H4 (cell line): ENCODE results near the gene SHC3. TPM values are rescaled to one million over a fixed set of nuclear protein-coding genes. Genes with fewer than 3 reads are reported as not detected.

Experiments used
- DNase-seq: peaks from one replicate; pipeline ENCODE4 v3.0.0-alpha.2; 2015; ENCODE audit warnings: low spot score
- total RNA-seq: library from RNA; depleted of rRNA; stranded (reverse); fragments of >200 nt; shearing (Covaris generic); gene quantifications from 2 replicates; pipeline ENCODE4 v1.2.3, GENCODE V29; 2014

Gene SHC3
- total RNA-seq, 1 experiment from 2014 or later: 1.0 TPM

DNA sequence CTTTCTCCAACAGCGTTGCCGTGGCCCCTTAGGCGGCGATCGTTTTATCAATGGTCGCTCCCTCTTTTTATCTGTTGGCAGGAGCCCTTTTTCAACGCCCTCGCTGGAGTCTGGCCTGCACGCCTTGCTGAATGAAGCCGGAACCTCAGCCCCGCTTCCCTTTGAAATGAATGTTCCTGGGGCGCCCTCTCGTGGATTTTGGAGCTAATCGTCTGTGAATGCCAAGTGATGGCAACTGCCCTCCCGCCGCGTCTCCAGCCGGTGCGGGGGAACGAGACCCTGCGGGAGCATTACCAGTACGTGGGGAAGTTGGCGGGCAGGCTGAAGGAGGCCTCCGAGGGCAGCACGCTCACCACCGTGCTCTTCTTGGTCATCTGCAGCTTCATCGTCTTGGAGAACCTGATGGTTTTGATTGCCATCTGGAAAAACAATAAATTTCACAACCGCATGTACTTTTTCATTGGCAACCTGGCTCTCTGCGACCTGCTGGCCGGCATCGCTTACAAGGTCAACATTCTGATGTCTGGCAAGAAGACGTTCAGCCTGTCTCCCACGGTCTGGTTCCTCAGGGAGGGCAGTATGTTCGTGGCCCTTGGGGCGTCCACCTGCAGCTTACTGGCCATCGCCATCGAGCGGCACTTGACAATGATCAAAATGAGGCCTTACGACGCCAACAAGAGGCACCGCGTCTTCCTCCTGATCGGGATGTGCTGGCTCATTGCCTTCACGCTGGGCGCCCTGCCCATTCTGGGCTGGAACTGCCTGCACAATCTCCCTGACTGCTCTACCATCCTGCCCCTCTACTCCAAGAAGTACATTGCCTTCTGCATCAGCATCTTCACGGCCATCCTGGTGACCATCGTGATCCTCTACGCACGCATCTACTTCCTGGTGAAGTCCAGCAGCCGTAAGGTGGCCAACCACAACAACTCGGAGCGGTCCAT is 177.4 kb downstream of the SHC3 start:
- peak; percentile 64 for DNase-seq

DNA sequence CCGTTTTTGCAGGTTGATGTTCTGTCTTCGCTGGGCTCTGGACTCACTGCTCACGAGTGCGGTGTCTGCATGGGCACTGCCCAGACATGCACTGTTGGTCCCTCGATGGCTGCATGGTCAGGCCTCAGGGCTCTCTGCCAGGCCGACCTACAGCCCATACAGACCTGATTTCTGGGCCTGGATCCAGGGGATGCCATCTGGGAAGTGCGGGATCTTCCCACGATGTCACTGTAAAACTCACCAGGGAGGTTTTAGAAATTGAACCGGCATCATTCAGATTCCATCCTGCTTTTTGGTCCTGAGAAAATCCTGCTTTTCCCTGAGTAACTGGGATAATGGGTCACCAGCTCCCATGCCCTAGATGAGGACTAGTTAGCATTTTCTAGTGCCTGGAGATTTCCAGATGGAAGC is 178.2 kb downstream of the SHC3 start:
- no peak for DNase-seq

DNA sequence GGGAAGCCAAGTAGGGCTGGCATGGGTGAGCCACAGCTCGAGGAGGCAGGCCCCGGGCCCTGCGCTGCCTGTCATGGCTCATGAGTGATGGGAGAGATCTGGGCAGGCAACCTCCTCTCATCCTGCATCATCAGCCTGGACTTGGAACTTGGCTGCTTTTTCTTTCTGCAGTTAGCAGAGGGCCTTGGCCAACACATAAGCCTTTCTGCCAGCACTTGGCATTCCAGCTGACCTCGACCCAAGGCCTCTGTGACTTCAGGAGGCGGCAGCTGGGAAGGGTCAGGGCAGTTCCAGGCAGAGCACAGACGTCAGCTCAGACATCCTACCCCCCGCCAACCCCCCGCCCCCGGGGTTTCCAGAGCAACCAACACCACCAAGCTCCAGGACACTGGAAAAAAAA is 179.7 kb downstream of the SHC3 start:
- DNase-seq: peak; percentile 24

DNA sequence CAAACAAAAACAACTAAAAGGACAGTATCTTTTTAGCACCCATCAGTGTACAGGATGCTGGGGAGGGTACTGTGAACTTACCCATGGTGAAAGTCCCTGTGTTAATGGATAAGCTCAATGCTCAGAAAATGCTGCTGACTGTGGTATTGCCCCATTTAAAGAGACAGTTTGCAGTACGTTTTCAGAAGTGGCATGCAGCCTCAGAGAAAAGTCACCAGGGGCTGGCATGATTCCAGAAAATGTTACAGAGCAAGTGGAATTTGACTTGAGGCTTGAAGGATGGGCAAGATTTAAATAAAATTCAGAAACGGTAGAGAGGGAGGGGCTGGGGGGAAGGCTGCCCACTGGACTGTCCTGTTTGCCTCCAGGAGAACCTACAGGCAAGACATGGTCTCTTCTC is 180.1 kb downstream of the SHC3 start:
- DNase-seq: no peak

DNA sequence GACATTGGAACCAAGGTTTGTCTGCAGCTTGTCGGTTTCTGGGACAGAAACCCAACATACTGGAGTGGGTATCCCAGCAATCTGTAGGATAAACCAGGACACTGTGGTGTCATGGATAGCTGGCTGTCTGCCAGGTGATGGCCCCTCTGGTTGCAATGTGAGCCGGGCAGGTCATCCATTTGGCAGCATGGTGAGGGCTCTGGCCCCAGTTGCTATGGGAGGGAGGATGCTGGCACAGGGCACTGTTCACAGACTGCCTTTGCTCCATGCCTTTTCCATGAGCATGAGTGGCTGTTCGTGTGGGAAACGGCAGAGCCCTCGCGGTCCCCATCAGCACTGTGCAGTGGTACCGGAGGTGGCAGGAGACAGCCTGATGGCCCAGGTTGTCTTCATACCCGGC is 181.0 kb downstream of the SHC3 start:
- DNase-seq: no peak

DNA sequence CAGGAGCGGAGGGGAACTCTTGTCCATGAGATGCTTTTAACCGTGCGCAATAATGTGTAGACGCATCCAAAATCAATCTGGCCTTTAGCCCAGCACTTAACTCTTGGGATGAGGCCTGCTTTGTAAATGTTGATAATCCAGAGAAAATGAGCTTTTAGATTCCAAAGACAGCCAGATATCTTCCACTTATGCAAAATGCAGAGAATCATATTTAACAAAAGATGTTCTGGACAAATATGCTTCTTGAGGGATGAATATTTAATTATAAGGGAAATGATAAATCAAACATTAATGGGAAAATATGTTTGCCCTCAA is 181.7 kb downstream of the SHC3 start:
- no peak for DNase-seq

DNA sequence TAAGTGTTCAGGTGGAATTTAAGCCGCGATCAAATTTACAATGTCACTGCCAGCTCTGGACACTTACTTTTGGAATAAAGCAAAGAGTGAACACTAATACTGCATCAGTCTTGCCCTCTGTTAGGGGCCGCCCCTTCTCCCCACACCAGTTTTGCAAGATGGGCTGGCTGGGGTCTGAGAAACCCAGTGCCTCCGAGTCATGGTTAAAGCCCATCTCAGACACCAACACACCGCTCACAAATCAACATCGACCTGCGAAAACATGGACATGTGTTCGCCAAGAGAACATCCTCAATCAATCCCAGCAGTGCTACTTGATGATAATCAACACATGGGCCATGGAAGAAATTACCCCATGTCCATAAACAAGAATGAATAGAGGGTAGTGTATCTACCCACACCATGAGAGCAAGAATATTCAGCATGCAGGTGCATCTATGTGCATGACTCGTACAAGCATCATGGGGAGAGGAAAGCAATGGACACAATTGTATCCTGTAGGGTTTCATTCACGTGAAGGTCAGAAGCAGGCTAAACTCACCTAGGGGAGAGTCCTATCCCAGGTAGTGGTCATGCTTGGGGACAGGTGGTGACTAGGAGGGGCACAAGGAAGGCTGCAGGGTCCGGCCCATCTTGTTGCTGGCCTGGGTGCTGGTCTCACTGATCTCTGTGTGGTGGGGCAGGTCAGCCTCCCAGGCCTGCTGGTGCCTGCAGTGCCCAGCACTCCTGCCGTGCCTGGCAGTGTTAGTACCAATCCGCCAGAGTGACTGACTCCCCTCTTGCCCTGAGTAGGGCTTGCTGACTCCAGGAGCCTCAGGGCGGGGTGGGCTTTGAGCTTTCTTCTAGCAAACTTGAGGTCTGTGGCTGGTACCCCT is 182.3 kb downstream of the SHC3 start:
- DNase-seq: no peak

DNA sequence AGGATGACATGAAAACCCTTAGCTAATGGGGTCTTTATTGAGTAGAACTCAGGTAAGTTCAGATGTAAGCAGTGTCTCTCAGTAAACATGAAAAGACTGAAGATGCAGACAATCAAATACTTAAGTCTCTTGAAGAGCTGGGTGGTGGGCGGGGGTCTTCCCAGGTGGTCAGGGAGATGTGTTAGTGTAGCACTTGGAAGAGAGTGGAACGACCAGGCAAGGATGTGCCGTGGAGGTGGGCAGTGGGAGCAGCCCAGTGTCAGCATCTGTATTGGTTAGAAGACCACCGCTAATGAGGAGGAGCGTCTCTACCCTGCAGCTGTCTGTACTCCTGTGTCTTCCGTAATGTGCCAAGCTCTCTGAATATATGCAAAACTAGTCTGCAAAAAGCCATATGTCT is 183.0 kb downstream of the SHC3 start:
- DNase-seq: no peak

DNA sequence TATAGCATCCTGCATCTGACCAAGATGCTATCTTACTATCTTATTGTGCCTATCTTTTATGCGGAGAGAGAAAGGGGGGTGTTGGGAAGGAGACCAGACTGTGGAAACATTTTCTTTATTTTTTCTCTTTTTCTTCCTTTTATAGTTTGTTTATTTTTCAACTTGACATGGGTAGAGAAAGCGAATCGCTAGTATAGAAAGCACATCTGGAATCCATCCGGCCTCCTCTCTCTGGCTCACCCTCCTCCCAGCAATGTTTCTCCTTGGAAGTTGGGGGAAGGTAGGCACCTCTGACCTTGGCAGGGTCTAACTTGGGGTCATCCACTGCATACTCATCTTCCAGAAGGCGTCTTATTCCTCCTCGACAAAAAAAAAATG is 183.4 kb downstream of the SHC3 start:
- no peak for DNase-seq

DNA sequence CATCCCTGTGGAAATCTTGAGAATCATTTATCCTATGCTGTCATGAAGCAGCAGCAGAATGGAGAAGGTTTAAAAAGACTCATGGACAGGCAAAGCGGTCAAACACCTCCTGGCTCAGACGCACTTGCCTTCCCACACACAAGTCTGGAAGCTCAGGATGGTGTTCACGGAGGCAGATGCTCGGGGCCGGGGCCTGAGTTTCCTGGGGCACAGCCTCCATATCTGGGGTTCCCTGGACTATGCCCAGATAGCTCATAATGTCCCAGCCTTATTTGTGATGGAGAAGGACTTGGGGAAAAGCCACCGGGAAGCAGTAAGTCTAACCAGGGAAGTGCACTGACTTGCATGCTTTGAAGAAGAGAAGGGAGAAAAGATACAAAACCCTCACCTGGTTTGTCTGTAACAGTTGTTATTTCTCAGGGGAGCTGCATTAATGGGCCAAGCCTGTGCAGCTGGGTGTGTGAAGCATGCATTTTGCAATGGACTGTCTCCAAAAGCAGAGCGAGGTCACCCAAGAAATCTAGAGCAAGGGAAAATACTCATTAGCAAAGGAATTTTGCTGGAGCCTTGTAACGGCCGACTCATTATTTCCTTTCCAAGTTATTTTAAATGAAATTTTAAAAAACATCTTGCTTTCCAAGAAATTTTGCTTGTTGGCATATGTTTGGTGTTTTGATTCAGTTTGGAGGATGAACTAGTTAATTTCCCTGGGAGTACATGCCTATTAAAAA is 184.0 kb downstream of the SHC3 start:
- no peak for DNase-seq

DNA sequence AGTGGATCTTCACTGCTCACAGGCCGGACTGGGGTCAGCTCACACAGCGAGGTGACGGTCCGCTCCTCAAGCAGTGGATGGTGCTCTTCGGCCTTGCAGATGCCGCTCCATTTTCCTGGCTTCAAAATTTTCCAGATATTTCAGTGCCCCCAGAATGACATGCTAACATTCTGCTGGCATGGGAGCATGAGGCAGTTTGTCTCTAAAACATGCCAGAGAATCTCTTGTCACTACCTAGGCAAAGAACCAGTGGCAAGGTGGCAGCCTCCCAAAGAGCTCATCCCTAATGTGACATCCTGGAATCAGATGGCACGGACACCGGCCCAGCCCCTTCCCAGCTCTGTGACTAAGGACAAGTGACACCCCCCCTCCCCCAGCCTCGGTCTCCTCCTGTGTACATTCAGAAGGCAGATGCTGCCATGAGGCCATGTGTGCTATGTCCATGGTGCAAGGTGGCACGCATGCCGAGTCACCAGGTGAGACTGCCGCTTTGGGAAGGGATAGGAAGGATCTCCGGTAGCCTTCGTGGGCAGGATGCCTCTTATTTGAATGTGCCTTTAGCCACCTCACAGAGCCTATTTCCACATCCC is 184.7 kb downstream of the SHC3 start:
- no peak for DNase-seq

DNA sequence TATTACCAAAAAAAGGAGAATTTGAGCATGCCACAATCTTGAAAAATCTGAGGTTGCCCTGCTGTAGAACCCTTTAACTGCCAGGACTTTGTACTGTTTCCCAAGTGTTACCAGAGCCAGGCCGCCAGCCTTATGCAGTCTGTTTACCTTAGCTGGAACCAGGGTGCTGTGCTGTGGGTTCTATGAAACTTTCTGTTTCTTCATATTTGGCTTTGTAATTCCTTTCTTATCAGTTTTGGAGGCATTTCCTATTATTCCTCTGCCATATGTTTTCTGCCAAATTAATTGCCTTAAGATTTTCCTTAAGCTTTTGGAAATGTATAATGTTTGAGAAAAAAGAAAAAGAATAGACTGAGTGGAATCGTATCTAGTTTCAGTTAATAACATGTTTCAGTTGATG is 185.3 kb downstream of the SHC3 start:
- DNase-seq: no peak

DNA sequence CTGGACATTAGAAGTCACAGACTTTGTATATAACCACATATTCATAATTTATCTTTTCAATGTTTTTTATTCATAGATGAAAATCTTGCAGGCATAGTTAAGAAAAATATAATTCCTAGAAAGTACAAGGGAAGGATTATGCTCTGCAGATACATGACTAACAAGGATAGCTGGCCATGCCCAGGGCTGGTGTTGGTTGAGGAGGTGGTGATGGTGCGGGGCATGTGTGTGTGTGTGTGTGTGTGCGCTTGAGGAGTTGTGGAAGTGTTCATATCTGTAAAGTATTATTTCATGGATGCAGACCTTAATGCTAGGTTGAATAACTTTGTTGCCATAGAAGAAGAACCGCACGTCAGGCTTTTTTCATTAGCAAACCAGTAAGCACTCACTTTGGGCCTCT is 186.1 kb downstream of the SHC3 start:
- DNase-seq: no peak

DNA sequence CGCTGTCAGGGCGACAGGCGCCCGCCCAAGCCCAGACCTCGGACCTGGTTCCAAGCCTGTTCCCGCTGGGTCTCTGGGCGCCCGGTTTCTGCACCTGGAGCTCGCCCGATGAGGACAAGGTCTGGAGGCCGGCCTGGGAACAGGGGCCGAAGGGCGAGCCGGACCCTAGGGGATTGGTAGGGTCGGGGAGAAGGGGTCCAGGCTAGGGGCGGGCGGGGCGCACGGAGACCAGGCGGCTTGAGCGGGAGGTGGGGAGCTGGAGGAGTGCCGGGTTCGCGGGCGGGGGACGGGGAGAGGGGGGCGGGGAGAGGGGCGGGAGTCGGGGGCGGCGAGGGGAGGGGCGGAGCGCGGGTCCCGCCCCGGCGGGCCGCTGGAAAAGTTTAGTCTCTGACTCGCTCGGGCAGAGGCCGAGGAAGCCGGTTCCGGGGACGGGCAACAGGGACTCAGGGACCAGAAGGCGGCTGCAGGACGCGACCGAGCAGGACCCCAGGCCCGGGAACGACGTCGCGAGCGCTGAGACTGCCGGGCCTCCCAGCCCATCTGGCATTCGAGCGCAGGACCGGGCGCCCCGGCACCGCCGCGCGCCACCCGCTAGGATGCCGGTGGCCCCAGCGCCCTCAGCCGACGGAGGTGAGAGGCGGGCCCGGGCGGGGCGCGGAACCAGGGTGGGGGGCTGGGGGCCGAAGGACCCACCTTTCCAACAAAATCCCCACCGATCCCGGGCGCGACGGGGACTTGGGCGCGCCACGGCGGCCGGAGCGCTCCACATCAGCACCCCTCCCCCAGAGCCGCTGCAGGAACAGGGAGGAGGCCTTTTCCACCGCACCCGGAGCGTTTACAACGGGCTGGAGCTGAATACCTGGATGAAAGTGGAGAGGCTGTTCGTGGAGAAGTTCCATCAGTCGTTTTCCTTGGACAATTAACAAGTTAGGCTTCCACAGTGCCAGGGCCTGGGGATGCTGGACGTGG is 187.3 kb downstream of the SHC3 start, which contains the start of gene S1PR3:
Gene S1PR3, plus strand, starts transcription at position 403 of the 969 bp plus-strand sequence. CDS start 9,733 bp downstream, outside the sequence.
- peak; percentile 31 for DNase-seq

DNA sequence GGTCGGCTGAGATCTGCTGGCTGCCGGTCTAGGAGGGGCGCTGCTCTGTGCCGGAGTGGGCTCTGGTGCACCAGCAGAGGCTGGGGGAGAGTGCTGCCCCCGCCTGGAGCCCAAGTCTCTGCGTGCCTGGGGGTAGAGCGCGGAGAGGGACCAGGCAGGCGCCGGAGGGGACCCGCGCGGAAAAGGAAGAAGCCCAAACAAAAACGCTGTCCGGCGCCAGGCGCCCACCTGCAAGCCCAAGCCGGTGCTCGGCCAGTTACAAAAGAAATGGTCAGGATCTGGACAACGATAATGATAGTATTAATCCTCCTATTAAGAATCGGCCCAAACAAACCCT is 187.9 kb downstream of the SHC3 start:
- no peak for DNase-seq

DNA sequence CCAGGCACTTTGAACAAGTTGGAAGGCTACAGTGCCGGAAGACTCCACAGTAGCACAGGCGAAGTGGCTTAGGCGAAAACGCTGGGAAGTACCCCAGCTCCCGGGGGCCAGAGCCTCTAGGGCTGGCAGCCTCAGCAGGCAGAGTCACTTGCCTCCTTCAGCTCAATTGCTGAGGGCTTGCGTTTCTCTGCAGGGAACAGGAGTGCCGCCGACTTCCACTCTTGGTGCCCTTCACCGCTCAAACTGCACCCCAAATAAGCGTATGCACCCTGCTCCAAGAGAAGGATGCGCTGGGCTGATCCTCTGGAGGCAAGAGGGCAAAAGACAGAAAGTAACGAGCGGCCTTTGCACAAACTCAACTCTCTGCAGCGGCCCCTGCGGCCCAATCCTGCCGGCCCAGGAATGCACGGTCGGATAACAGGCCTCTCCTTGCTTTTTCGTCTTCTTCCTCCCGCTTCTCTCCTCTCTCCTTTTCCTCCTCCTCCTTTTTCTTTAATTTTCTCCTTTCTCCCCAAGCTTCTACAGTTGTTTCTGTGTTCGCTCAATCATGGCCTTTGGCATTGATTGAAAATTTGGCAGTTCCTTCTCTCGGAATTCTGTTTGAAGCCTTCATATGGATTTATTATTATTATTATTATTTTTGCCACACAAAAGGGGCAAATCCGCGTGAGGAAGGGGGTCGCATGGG is 188.4 kb downstream of the SHC3 start:
- DNase-seq: no peak

DNA sequence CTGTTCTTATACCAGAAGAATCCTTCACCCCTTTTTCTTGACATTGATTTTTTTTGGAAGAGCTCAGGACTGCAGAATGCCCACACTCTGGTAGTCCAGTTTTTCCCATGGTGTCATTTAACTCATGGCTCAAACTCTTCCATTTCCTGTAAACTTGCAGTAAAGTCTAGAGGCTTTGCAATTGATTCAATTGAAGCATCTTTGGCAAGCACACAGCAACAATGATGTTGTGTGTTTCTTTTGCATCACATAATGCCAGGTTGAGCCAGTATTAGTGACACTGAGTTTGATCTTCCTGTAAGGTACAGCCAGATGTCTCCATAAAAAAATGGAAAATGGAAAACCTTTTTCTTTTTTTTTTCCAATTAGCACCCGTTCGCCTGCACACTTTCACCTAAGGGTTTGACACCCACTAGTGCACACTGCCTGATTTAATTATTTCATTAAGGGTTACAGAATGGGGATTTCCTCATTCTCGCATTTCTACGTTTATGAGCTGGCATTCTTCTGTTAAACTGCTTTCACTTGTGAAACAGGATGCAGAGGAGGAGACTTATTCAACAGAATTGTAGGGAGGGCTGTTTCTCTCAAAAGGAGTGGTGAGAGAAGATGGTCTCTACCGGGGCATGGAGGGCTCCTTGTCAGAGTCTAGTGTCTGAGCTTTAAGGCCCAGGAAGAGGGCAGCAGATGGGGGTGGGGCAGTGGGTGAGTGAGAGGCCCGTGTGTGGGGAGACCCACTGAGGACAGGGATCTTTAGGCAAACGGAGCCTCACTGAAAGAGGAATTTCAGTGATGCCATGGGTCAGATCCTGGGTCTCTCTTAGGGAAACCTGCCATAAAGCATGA is 189.6 kb downstream of the SHC3 start:
- DNase-seq: peak; percentile 35

DNA sequence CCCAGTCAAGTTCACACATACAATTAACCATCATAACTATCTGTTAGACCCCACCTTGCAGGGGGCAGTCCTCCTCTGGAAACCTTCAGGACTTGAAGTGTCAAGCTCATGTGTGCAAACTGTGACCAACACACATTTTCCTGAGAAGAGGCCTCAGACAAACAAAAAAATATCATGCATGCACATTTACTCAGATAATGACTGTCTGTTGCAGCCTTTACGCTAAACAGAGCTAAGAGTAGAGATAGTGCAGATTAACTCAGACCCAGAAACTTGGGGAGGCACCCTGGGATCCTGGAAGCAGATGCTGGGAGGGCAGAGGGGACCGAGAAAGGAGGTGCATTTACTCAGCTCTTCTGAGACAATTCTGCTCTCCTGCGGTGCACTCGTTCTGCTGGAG is 191.0 kb downstream of the SHC3 start:
- DNase-seq: no peak

DNA sequence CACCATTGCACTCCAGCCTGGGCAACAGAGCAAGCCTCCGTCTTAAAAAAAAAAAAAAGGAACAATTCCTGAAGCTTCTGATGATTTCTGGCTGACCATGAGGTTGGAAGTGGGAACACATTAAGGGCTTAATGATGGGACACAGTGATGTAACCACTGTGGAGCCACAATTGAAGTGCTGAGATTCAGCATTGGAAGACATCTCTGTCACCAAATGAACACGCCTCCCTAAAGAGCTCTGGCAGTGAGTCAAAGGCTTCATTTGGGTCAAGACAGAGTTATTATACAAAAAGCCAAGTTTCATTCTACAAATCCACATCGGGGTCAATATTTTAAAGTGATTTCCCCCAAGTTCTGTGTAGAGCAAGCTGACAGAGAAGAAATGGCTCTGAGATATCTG is 191.8 kb downstream of the SHC3 start:
- no peak for DNase-seq
